Suprapubic skin (tissue), 4 donors: ENCODE results near the gene NFIB.

Experiments used
- EP300 ChIP-seq: sonication (generic); formaldehyde crosslinking; IDR thresholded peaks from one replicate; pipeline ENCODE4 v1.6.1; 2017; ENCODE audit warnings: antibody characterized with exemption
- POLR2A ChIP-seq, 2 donors: fragments of 450-650 bp; IDR thresholded peaks; one replicate each; pipeline ENCODE4 v1.6.1; 2017; ENCODE audit warnings: antibody characterized with exemption in 2 of 2, mild to moderate bottlenecking in 2 of 2, moderate library complexity in 2 of 2
- POLR2AphosphoS5 ChIP-seq, 3 donors: sonication (generic); formaldehyde crosslinking; IDR thresholded peaks; one replicate each; pipeline ENCODE4 v1.6.1; 2017; ENCODE audit warnings: antibody characterized with exemption in 3 of 3
- TF ChIP-seq, protein P1 (sequence below), 2 donors: fragments of 200-600 bp in 1 of 2; fragments of 450-650 bp in 1 of 2; sonication (generic) in 1 of 2; IDR thresholded peaks; one replicate each; pipeline ENCODE4 v1.5.1; 2016 to 2019; ENCODE audit warnings: antibody characterized with exemption in 2 of 2, mild to moderate bottlenecking in 1 of 2, moderate library complexity in 1 of 2

DNA sequence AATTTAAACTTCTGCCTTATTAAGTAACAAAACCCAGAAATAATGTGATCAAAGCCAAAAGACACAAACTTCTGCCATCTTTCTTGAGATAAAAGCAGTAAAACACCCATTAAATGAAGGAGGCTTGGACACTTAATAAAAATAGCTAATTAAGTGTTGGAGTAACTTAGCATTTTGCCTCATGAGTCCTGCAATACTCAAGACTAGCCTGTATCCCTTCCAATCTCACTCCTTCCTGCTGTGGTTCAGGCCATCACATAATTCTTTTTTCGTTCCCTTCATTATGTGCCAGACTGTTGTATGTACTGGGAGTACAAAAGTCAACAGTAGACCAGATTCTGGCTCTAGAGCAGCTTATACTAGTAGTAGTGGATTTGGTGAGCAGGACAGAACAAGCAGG lies 250.2 kb downstream of the NFIB start:
- TF ChIP-seq POLR2A (IDR thresholded peaks at IDR 0.05): no peak
- TF ChIP-seq, protein P1, sequence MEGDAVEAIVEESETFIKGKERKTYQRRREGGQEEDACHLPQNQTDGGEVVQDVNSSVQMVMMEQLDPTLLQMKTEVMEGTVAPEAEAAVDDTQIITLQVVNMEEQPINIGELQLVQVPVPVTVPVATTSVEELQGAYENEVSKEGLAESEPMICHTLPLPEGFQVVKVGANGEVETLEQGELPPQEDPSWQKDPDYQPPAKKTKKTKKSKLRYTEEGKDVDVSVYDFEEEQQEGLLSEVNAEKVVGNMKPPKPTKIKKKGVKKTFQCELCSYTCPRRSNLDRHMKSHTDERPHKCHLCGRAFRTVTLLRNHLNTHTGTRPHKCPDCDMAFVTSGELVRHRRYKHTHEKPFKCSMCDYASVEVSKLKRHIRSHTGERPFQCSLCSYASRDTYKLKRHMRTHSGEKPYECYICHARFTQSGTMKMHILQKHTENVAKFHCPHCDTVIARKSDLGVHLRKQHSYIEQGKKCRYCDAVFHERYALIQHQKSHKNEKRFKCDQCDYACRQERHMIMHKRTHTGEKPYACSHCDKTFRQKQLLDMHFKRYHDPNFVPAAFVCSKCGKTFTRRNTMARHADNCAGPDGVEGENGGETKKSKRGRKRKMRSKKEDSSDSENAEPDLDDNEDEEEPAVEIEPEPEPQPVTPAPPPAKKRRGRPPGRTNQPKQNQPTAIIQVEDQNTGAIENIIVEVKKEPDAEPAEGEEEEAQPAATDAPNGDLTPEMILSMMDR (IDR thresholded peaks at IDR 0.05): no peak
- no peak for TF ChIP-seq POLR2AphosphoS5 (IDR thresholded peaks at IDR 0.05)
- no peak for TF ChIP-seq EP300
